ENCODE data around the gene ZNF581.
A peak's percentile ranks its signal among the peaks of the same experiment; 100 is the strongest.

Gene ZNF581

GRCh38 chr19:55650602-55651230 lies 7.3 kb downstream of the ZNF581 start:
- no peak for DNase-seq

GRCh38 chr19:55651236-55651635 lies 7.8 kb downstream of the ZNF581 start:
- no peak for DNase-seq

DNA sequence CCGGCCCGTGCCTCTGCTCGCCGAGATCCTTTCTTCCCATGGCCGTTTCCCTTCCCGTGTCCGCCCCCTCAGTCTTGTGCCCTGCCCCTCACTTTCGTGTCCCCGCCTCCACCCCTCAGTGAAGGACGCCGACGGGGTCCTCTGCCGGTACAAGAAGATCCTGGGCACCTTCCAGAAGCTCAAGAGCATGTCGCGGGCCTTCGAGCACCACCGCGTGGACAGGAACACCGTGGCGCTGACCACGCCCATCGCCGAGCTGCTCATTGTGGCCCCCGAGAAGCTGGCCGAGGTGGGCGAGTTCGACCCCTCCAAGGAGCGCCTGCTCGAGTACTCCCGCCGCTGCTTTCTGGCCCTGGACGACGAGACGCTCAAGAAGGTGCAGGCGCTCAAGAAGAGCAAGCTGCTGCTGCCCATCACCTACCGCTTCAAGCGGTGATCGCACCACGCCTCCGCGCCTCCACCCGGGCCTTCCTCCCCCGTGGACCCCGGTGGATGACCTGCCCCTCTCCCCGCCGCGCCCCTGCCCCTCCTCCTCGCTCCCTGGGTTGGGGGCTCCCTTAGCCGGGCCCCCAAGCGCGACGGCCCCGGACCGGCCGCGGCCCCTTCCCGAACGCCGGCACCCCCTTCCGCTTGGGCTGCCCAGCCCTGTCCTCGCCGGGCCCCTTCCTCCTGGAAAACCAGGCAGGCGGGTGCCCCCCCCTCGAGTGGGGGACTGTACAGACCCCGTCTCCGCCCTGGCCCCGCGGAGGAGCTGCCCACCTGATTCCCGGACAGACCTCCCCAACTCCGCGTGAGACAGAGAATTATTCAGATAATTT lies 9.1 kb downstream of the ZNF581 start:
- no peak for DNase-seq

- DNase-seq = peak; percentile 96
These were observed 10.3 kb downstream of the ZNF581 start for GRCh38 chr19:55653651-55654322.

- peak; percentile 99 for DNase-seq
These were observed 10.9 kb downstream of the ZNF581 start for GRCh38 chr19:55654323-55654867.

DNA sequence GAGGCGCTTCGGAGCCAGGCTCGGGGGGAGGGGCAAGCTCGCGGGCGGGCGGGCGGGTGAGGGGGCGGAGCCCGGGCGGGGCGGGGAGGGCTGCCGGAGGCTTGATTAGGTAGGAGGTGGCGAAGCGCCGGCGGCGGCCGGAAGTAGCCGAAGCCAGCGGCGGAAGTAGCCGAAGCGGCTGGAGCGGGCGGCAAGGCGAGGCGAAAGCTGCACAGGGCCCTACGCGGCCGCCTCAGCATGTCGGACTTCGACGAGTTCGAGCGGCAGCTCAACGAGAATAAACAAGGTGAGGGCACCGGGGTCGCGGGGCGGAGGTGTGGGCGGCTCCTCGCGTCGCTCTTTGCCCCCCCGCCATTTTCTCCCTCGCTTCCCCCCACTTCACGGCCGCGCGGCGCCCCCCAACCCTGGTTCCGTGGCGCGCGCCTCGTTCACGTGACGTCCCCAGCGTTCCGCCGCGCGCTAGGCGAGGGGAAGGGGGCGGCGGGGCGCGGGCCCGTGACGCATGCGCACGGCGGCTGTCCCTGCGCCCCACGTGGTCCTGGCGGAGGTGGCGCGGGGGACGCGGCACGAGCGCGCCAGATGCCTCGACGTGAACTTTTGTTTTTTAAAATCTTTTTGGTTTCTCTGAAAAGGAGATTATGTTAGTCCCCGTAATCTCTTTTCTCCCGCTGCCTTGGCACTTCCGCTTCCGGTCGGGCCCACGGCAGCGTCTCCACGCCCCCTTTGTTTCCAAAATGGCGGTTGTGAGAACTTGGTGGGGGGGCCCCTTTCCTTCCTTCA lies 11.6 kb downstream of the ZNF581 start, which contains the start of gene U2AF2:
U2AF2 (plus strand) TSS at position 168 of the 780 bp plus-strand sequence; CDS start at position 238, 70 bp downstream.
- DNase-seq = peak; percentile 96

DNA sequence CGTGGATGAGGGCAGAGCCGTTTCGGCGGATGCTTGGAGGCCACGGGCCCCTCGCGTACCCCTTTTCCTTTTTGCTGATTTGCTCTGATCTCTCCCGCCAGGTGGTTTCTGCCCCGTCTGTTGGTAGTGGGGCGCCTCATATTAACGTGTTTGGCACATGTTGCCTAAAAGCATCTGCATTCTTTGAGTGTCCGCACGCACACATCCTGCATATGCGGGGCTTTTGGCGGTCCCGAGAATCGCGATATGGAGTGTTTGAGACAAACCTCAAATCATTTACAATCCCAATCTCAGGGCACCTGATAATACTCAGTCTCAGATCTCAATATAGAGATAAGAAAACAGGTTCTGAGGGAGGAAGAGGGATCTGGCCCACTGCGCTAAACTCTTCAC lies 12.2 kb downstream of the ZNF581 start:
- DNase-seq = no peak

DNA sequence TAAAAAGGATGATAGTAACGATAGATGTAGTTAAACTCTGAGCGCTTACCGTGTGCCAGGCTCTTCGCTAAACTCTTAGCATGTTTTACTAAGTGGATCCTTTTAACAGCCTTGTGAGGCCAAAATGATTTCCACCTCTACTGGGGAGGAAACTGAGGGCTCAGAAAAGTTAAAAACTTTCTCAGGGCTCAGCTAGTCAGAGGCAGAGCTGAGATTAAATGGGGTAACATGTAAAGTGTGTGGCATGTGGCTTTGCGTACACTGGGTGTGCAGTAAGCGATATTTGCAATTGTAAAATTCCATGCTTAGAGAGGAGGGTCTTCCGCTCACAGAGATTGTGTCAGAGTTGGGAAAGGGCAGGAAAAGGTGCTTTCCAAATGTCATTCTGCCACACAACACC lies 13.1 kb downstream of the ZNF581 start:
- DNase-seq = no peak

- no peak for DNase-seq
These were observed 13.7 kb downstream of the ZNF581 start for GRCh38 chr19:55656988-55657747.

GRCh38 chr19:55658846-55659459 lies 15.5 kb downstream of the ZNF581 start:
- no peak for DNase-seq

DNA sequence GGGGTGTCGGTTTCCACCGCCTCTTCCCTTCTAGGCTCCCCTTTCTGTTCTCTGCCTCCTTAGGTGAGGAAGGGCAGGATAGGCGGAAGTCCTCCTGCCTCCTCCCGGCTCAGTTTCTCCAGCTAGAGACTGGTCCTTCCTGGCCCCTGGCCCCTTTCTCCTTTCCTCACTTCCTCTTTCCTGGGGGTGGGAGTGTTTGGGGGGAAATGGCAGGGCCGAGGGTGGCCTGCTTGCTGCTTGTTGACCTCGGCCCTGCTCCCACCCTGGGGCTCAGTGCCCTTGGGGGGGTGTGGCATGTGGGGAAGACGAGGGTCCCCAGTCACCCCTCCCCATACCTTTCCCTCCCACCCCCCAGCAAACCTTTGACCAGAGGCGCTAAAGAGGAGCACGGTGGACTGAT lies 16.4 kb downstream of the ZNF581 start:
- DNase-seq = no peak

DNA sequence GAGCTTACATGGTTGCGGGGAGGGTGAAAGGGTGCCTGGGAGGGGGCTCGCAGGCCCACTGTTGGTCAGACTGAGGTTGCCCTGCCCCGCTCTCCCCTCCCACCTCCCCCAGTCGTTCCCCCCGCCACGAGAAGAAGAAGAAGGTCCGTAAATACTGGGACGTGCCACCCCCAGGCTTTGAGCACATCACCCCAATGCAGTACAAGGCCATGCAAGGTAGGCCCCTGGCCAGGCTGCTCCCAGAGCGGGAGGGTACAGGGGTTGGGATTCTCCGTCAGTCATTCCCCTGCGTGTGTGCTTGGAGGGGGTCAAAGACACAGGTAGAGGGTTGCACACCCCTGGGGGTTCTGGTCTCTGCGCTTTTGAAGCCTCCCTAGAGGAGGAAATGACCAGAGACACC lies 17.0 kb downstream of the ZNF581 start:
- no peak for DNase-seq

DNA sequence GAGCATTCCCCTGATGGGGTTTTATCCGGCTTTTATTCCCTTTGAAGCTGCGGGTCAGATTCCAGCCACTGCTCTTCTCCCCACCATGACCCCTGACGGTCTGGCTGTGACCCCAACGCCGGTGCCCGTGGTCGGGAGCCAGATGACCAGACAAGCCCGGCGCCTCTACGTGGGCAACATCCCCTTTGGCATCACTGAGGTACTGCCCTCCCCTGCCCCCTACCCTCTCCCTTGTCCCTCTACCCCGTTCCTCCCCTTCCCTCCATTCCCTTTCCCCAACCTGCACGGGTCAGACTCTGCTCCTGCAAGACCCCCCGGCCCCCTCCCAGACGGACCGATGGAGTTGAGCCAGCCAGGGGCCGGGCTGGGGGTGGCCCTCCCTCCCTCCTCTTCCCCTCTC lies 17.5 kb downstream of the ZNF581 start:
- DNase-seq = no peak

DNA sequence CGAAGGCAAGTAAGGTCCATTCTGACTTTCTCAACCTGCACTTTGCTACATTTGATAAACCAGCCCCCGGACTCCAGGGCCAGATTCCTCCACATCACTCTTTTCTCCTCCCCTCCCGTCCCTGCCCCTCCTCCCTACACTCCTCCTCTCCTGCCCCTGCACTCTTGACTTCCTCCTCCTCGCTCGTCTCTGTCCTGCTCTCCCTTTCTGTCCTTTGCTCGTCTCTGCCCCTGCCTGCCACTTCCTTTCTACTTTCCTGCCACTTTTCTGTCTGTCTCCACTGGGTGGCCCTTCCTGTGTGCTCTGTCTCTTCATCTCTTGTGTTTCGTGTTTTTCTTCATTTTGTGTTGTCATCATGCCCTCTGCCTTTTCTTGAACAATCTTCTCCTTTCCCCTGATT lies 18.4 kb downstream of the ZNF581 start:
- no peak for DNase-seq

DNA sequence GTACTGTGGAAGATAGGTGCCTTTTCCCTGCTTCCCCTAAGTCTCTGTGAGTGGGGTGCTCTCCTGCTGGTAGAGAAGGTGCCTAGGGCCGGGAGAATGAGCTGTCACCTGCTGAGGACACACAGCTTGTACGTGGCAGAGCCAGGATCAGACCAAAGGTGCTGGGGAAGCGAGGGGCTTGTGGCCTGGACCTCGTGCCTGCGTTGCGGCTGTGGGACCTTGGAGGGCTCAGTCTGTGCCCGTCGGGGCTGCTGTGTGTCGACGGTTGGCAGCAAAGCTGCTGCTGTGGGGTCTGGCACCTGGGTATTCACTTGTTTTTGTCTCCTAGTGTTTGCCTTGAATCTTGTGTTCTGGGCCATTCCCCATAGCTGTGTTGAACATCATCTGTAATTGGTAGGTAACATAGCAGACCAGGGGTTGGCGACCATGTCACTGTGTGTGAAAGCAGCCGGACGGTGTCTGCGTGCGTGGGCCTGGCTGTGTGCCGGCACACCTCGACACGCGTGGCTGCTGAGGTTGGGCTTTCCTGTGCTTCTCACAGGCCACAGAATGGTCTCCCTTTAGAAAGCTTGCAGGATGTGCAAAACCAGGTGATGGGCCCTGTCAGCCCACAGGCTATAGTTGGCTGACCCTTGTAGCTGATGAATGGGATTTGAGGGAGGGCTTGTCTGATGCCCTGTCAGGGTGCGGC lies 20.5 kb downstream of the ZNF581 start:
- no peak for DNase-seq

GRCh38 chr19:55666343-55667005 lies 23.0 kb downstream of the ZNF581 start:
- DNase-seq = no peak

GRCh38 chr19:55667006-55667381 lies 23.5 kb downstream of the ZNF581 start:
- DNase-seq = no peak

GRCh38 chr19:55667511-55667910 lies 24.1 kb downstream of the ZNF581 start:
- no peak for DNase-seq

- no peak for DNase-seq
These were observed 24.5 kb downstream of the ZNF581 start for GRCh38 chr19:55667958-55668357.

DNA sequence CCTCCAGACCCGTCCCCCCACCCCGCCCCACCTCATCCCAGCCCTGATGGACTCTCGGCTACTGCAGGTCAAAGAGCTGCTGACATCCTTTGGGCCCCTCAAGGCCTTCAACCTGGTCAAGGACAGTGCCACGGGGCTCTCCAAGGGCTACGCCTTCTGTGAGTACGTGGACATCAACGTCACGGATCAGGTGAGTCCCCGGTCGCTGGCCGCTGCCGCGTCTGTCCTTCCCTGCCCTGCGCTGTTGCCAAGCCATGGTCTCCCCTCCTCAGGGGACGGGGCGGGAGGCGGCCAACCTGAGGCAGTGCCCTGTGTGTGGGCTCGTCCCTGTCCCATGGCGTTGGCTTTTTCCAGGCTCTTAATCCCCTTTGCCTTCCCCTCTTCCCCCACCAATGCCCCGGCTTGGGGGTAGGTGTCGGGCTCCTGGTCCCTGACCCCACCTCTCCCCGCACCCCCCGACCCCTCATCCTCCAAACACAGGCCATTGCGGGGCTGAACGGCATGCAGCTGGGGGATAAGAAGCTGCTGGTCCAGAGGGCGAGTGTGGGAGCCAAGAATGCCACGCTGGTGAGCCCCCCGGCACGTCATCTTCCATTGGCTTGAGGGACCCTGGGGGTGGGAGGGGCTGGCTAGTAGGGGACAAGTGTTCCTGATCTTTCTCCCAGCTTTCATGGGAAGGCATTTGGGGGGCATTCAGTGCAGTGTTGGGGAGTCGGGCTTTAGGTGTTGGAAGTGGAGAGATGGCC lies 25.3 kb downstream of the ZNF581 start:
- DNase-seq = no peak
